HL-60 (cell line): Measurements from ENCODE around the gene LANCL2.

ENCODE experiments used
- DNase-seq, 2 experiments: peaks; one replicate each; pipeline ENCODE4 v3.0.0-alpha.2; 2010 to 2020; ENCODE audit warnings: low read depth in 1 of 2, low spot score in 1 of 2
- H3K27ac ChIP-seq: fragments of 250-450 bp; sonication (Bioruptor Pico); replicated peaks from 2 replicates; pipeline ENCODE4 v1.5.1; 2020; ENCODE audit warnings: mild to moderate bottlenecking, moderate library complexity
- H3K27me3 ChIP-seq: fragments of 250-450 bp; sonication (Bioruptor Pico); 2 replicates; pipeline ENCODE4 v1.5.1; 2021; ENCODE audit warnings: mild to moderate bottlenecking, moderate library complexity; ENCODE audit not compliant: insufficient read depth, poor library complexity, severe bottlenecking
- H3K4me3 ChIP-seq: replicated peaks from 2 replicates; pipeline ENCODE4 v1.5.1; 2011; ENCODE audit warnings: mild to moderate bottlenecking, control low read depth, low read length; ENCODE audit not compliant: insufficient read depth
- GABPA ChIP-seq: IDR thresholded peaks from 2 replicates; pipeline ENCODE4 v1.6.1; 2012; ENCODE audit warnings: low read depth
- POLR2AphosphoS5 ChIP-seq: IDR thresholded peaks from 2 replicates; pipeline ENCODE4 v1.6.1; 2012; ENCODE audit warnings: low read depth
- SPI1 ChIP-seq: IDR thresholded peaks from 2 replicates; pipeline ENCODE4 v1.6.1; 2012; ENCODE audit warnings: low read depth, mild to moderate bottlenecking, borderline replicate concordance
- TF ChIP-seq, protein P1 (sequence below): IDR thresholded peaks from one replicate; pipeline ENCODE4 v1.5.1; 2011; ENCODE audit warnings: low read length, control low read depth, inconsistent platforms; ENCODE audit not compliant: insufficient read depth
- TF ChIP-seq, protein P2 (sequence below): IDR thresholded peaks from 2 replicates; pipeline ENCODE4 v1.6.1; 2012; ENCODE audit warnings: low read depth; ENCODE audit not compliant: insufficient replicate concordance

The LANCL2 gene

DNA sequence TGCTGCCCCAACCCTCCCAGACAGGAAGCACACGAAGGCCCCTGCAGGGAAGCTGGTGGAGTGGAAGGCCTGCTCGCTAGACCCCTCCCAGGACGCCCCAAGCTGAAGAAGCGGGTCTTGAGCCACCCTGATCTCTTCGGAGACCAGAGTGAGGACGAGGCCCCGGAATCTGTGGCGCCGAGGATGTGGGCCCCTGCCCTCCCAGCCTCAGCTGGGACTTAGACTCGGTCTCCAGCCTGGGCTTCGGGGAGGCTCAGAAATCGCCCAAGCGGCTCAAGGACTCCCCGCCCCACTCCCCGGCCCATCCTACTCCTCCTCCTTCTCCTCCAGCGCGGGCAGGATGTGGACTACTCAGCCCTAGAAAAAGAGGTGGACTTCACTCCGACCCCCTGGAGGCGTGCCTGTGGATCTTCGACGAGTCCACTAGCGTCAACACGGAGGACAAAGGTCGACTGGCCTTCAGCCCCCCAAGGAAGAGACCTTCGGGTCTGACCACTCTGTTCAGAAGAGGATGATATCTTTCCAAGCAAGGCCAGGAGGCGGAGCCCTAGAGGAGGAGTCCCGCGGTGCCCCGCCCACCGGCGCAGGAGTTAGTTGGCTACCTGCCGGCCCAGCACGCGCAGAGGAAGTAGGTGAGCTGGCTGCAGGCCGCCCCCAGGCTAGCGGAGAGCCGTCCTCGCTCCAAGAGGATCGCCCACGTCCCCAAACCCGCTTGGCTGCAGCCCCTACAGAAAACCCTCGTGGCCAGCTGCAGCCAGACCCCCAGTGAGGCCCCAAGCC is 21.9 kb upstream of the LANCL2 start:
- TF ChIP-seq GABPA (no peak), POLR2AphosphoS5 (no peak), SPI1 (no peak)
- TF ChIP-seq, protein P1, sequence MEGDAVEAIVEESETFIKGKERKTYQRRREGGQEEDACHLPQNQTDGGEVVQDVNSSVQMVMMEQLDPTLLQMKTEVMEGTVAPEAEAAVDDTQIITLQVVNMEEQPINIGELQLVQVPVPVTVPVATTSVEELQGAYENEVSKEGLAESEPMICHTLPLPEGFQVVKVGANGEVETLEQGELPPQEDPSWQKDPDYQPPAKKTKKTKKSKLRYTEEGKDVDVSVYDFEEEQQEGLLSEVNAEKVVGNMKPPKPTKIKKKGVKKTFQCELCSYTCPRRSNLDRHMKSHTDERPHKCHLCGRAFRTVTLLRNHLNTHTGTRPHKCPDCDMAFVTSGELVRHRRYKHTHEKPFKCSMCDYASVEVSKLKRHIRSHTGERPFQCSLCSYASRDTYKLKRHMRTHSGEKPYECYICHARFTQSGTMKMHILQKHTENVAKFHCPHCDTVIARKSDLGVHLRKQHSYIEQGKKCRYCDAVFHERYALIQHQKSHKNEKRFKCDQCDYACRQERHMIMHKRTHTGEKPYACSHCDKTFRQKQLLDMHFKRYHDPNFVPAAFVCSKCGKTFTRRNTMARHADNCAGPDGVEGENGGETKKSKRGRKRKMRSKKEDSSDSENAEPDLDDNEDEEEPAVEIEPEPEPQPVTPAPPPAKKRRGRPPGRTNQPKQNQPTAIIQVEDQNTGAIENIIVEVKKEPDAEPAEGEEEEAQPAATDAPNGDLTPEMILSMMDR: no peak
- TF ChIP-seq, protein P2, sequence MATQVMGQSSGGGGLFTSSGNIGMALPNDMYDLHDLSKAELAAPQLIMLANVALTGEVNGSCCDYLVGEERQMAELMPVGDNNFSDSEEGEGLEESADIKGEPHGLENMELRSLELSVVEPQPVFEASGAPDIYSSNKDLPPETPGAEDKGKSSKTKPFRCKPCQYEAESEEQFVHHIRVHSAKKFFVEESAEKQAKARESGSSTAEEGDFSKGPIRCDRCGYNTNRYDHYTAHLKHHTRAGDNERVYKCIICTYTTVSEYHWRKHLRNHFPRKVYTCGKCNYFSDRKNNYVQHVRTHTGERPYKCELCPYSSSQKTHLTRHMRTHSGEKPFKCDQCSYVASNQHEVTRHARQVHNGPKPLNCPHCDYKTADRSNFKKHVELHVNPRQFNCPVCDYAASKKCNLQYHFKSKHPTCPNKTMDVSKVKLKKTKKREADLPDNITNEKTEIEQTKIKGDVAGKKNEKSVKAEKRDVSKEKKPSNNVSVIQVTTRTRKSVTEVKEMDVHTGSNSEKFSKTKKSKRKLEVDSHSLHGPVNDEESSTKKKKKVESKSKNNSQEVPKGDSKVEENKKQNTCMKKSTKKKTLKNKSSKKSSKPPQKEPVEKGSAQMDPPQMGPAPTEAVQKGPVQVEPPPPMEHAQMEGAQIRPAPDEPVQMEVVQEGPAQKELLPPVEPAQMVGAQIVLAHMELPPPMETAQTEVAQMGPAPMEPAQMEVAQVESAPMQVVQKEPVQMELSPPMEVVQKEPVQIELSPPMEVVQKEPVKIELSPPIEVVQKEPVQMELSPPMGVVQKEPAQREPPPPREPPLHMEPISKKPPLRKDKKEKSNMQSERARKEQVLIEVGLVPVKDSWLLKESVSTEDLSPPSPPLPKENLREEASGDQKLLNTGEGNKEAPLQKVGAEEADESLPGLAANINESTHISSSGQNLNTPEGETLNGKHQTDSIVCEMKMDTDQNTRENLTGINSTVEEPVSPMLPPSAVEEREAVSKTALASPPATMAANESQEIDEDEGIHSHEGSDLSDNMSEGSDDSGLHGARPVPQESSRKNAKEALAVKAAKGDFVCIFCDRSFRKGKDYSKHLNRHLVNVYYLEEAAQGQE: no peak
- no peak overlapping the region for H3K27ac ChIP-seq
- no peak for DNase-seq
- no peak overlapping the region for H3K4me3 ChIP-seq
- H3K27me3 ChIP-seq: no peaks in the 10 kb centered on the region

DNA sequence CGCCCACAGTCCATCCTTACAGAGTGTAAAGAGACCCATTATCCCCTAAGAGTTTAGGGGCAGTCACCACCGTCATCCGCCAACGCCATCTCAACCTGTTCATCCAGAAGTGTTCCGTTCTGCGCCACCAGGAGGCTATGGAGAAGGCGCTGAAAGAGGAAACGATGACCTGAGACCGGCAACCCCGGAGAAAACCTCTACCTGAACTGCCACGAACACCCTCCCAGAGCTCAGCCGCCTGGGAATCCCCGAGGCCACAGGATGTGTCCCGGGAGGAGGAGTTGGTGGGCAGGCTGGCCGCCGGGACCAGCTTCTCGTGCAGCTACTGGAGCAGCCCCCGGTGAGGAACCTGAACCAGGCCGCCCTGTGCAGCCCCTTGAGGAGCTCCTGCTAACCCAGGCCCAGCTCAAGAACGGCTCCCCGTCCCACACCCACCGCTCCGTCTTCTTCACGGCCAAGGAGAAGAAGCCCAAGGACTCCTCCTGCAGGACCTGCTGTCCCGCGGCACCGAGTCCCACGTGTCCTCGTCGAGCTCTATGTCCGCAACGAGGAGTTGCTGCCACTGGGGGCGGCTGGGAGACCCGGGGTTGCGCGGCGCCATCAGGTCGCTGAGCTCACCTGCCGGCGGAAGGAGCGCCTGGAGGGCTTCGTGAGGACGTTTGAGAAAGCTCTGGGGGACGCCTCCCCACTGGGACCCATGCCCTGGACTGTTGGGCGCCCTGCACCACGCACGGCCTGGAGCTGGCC is 21.1 kb upstream of the LANCL2 start:
- DNase-seq: no peak
- no peak overlapping the region for H3K4me3 ChIP-seq
- no peak for TF ChIP-seq POLR2AphosphoS5
- no peak for TF ChIP-seq GABPA
- TF ChIP-seq, protein P1: no peak
- TF ChIP-seq, protein P2: no peak
- TF ChIP-seq SPI1: no peak
- peaks cover 2% of the 10 kb centered on the region for H3K27me3 ChIP-seq
- H3K27ac ChIP-seq: no peak overlapping the region

DNA sequence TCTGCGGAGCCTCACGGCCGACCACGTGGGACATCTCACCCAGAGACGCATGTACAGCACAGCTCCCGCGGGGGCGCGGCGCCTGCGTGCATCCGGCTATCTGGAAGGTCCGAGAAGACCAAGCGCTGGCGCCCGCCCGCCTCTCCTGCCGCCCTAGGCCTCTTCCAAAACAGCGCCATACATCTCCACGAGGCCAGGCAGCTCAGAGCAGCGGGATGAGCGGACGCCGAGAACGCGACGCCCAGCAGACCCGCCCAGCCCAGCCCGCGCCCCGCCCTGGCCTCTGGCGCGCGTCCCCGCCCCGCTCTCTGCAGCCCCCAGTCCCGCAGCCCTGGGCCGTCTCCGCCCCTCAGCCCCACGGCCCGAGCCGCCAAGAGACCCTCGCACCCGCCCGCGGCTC is 20.3 kb upstream of the LANCL2 start:
- TF ChIP-seq GABPA: no peak
- TF ChIP-seq SPI1: no peak
- no peak for TF ChIP-seq POLR2AphosphoS5
- TF ChIP-seq, protein P2: no peak
- TF ChIP-seq, protein P1: no peak
- H3K27me3 ChIP-seq: peaks cover 2% of the 10 kb centered on the region

More for the DNA sequence above, 20.3 kb upstream of the LANCL2 start:
- Histone ChIP-seq H3K27ac (no peak overlapping the region), H3K4me3 (no peak overlapping the region)
- DNase-seq: no peak
